ENCODE measurements around the gene HIVEP3.

- TF ChIP-seq CTCF (CRISPR knock-in tag; IDR thresholded peaks at IDR 0.05) (no peak), JUND (CRISPR knock-in tag; IDR thresholded peaks at IDR 0.05) (no peak), CBX2 (IDR thresholded peaks at IDR 0.05; ENCODE audit: low read depth, low read length) (no peak), CBX2 (CRISPR knock-in tag; IDR thresholded peaks at IDR 0.05; ENCODE audit: low read depth) (no peak), USF2 (IDR thresholded peaks at IDR 0.05; ENCODE audit: low read depth, low read length) (no peak), USF2 (CRISPR knock-in tag; IDR thresholded peaks at IDR 0.05; ENCODE audit: borderline replicate concordance) (no peak), ZNF350 (CRISPR knock-in tag; IDR thresholded peaks at IDR 0.05; ENCODE audit: borderline replicate concordance, low read depth) (no peak), TCF12 (IDR thresholded peaks at IDR 0.05) (no peak), TCF12 (CRISPR knock-in tag; IDR thresholded peaks at IDR 0.05) (no peak), MAZ (IDR thresholded peaks at IDR 0.05; ENCODE audit: borderline replicate concordance, low read depth, low read length) (no peak), MAZ (CRISPR knock-in tag; IDR thresholded peaks at IDR 0.05; ENCODE audit: low read depth) (no peak), NCOA5 (CRISPR knock-in tag; IDR thresholded peaks at IDR 0.05) (no peak), MEIS2 (CRISPR knock-in tag; IDR thresholded peaks at IDR 0.05) (no peak), ZMAT5 (CRISPR knock-in tag; IDR thresholded peaks at IDR 0.05; ENCODE audit: borderline replicate concordance, low read depth) (no peak)
These were observed 456.7 kb downstream of the HIVEP3 start for GRCh38 chr1:41461790-41462679.

Measured in HepG2 (cell line).